Astrocyte of the hippocampus (primary cell): ENCODE results near the gene SRP54.
A peak's percentile ranks its signal among the peaks of the same experiment; 100 is the strongest.
"Not testable (repeated sequence)": the region's sequence is repeated elsewhere in the genome, so short reads cannot be mapped to it uniquely, and the experiment has no call there.

ENCODE experiments used
- DNase-seq: peaks from one replicate; pipeline ENCODE4 v3.0.0; 2011; ENCODE audit warnings: low read depth, low spot score

Gene SRP54

DNA sequence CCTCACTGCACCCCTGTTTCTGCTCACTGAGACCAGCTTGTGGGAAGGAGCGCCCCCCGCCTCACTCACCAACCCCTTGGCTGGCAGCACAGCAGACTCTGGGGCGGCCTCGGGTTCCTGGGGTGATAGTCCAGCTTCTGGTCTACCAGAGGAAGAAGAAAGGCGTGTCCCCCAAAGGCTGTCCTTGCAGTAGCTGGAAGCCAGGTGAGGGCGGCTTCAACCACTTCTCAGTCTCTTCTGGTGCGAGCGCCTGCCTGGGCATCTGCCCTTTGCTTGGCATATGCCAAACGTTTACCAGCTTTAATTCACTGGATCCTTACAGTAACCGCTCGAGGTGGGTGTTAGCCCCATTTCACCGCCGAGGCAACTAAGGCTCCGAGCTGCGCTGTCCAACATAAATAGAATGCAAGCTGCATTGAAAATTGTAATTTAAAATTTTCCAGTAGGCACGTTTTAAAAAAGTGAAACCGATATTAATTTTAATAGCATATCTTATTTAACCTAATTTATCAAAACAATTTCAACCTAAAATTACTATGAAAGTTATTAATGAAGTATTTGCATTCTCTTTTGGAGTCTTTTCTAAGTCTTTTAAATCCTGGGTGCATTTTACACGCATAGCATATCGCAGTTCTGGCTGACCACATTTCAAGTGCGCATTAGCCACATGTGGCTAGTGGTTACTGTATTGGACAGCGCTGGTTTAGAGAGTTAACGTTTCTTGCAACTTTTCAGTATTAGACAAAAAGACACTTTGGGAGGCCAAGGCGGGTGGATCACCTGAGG is 64.2 kb downstream of the SRP54 start:
- peak; percentile 16 for DNase-seq

GRCh38 chr14:35047976-35048513 is 65.3 kb downstream of the SRP54 start:
- DNase-seq, result no peak

GRCh38 chr14:35050652-35051051 is 67.9 kb downstream of the SRP54 start:
- DNase-seq, result peak; percentile 38

DNA sequence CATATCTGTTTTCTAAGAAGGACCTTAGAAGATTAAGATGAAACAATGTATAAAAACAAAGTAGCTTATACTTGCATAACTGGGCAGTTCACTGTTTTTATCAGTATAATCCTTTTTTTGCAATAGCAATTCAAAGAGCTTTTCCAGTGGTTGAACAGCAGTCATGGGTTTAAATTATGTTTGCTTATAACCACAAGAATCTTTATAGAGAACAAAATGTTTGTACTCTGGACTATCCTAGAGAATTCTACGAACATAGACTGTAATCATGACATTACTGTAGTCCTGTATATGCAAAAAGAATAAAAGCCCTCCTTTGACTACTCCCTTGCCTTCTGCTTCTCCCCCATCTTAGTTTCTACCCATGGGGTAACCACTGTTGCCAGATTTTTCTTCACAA is 69.0 kb downstream of the SRP54 start:
- peak; percentile 69 for DNase-seq

GRCh38 chr14:35052637-35053036 is 69.8 kb downstream of the SRP54 start:
- DNase-seq, result no peak

DNA sequence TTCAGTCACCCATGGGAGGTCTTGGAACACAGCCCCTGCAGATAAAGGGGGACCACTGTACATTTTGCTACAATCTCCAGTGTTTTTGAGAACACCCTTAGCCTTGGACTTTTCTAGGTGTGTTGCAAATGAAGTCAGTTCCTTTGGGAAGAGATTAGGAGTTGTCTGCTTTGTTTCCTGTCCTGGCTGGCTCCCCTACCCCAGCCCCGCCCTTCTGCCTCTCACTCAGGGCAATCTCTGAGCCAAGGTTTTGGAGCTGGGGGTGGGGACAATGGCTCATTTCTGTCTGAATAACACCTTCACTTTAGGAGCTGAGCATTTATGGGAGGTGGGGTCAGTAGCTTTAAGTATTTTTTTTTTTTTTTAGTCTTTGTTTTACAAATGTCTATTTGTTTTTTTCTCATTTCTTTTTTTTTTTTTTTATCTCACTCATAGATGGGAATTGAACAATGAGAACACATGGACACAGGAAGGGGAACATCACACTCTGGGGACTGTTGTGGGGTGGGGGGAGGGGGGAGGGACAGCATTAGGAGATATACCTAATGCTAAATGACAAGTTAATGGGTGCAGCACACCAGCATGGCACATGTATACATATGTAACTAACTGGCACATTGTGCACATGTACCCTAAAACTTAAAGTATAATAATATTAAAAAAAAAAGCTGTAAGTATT is 78.5 kb downstream of the SRP54 start:
- DNase-seq, result peak; percentile 22

GRCh38 chr14:35065731-35066130 is 82.9 kb downstream of the SRP54 start:
- DNase-seq, result not testable (repeated sequence)

DNA sequence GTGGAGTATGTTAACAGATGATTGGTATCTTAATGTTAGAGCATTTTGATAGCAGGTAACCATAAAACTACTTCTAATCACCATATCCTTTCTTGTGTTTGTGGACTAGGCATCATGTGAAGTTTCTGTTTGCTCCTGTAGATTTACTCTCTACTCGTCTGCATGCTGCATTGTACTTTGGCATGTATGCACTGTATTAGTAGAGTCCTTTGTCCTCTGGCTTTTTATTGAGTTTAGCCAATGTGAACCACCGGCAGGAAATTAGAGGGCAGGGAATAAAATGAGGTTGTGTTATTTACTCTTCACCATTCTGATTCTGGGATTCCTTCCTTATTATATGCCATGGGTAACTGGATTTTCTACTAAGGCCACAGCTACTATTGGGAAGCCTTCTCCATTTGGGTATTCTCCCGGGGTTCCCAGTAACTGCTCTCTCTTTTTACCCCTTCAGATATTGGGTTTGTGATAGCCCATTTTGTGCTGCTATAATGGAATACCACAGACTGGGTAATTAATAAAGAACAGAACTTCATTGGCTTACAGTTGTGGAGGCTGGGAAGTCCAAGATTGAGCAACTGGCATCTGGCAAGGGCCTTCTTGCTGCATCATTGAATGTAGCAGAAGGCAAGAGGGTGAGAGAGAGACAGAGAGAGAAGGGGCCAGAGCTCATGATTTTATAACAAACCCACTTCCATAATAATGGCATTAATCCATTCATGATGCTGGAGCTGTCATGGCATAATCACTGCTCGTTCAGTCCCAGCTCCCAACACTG is 85.6 kb downstream of the SRP54 start:
- no peak for DNase-seq

DNA sequence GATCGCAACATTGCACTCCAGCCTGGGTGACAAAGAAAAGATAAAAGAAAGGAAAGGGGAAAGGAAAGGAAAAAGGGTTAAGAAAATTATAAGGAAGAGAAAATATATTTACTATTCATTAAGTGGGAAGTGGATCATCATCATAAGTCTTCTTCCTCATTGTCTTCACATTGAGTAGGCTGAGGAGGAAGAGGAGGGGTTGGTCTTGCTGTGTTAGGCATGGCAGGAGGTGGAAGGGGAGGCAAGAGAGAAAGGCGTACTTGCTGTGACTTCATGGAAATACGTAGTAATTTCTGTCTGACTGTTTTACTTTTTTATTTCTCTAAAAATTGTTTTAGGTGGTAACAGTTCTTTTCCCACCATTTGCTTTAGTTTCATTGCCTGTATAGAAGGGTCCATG is 89.4 kb downstream of the SRP54 start:
- no peak for DNase-seq

GRCh38 chr14:35073486-35073885 is 90.7 kb downstream of the SRP54 start:
- DNase-seq, result no peak

GRCh38 chr14:35078082-35078481 is 95.3 kb downstream of the SRP54 start:
- DNase-seq, result no peak
